ENCODE measurements around the gene ARHGEF4. TPM values are rescaled to one million over a fixed set of nuclear protein-coding genes. Genes with fewer than 3 reads are reported as not detected.
A peak's percentile ranks its signal among the peaks of the same experiment; 100 is the strongest.

Gene ARHGEF4
- total RNA-seq, 1 donor from 2014 or later: 0.10 TPM

GRCh38 chr2:130852521-130853115 lies 15.9 kb downstream of the ARHGEF4 start:
- no peak for DNase-seq (ENCODE audit: low spot score)
- no peaks in the 10 kb centered on the region for H3K36me3 Mint-ChIP-seq (ENCODE audit: low read depth)
- H3K4me1 Mint-ChIP-seq (ENCODE audit: low read depth): no peaks in the 10 kb centered on the region
- H3K27me3 Mint-ChIP-seq (ENCODE audit: insufficient read depth): peaks cover 3% of the 10 kb centered on the region
- H3K27ac Mint-ChIP-seq: no peak overlapping the region
- H3K4me3 Mint-ChIP-seq: no peak overlapping the region
- H3K9me3 Mint-ChIP-seq: no peaks in the 10 kb centered on the region
- intact Hi-C loops (cut with micrococcal nuclease): no loop called here

- Mint-ChIP-seq H3K27me3 (ENCODE audit: insufficient read depth) (peaks cover 3% of the 10 kb centered on the region), H3K9me3 (no peaks in the 10 kb centered on the region), H3K27ac (no peak overlapping the region), H3K4me1 (ENCODE audit: low read depth) (no peaks in the 10 kb centered on the region), H3K4me3 (no peak overlapping the region), H3K36me3 (ENCODE audit: low read depth) (no peaks in the 10 kb centered on the region)
- DNase-seq (ENCODE audit: low spot score): no peak
- intact Hi-C loops (cut with micrococcal nuclease): no loop called here
Measured at GRCh38 chr2:130853391-130853790, 16.7 kb downstream of the ARHGEF4 start.

- no peak for DNase-seq (ENCODE audit: low spot score)
- intact Hi-C loops (cut with micrococcal nuclease): no loop called here
- Mint-ChIP-seq H3K4me1 (ENCODE audit: low read depth) (no peaks in the 10 kb centered on the region), H3K27me3 (ENCODE audit: insufficient read depth) (peaks cover 3% of the 10 kb centered on the region), H3K27ac (no peak overlapping the region), H3K36me3 (ENCODE audit: low read depth) (no peaks in the 10 kb centered on the region), H3K4me3 (no peak overlapping the region), H3K9me3 (no peaks in the 10 kb centered on the region)
Measured at GRCh38 chr2:130854301-130854700, 17.6 kb downstream of the ARHGEF4 start.

GRCh38 chr2:130864830-130865800 lies 28.4 kb downstream of the ARHGEF4 start:
- no peak overlapping the region for H3K27ac Mint-ChIP-seq
- no peaks in the 10 kb centered on the region for H3K36me3 Mint-ChIP-seq (ENCODE audit: low read depth)
- intact Hi-C loops (cut with micrococcal nuclease): no loop called here
- peaks cover 2% of the 10 kb centered on the region for H3K27me3 Mint-ChIP-seq (ENCODE audit: insufficient read depth)
- no peaks in the 10 kb centered on the region for H3K4me1 Mint-ChIP-seq (ENCODE audit: low read depth)
- H3K9me3 Mint-ChIP-seq: no peaks in the 10 kb centered on the region
- no peak overlapping the region for H3K4me3 Mint-ChIP-seq
- DNase-seq (ENCODE audit: low spot score): no peak

GRCh38 chr2:130869441-130870160 lies 32.9 kb downstream of the ARHGEF4 start:
- Mint-ChIP-seq H3K4me1 (ENCODE audit: low read depth) (no peaks in the 10 kb centered on the region), H3K9me3 (no peaks in the 10 kb centered on the region), H3K4me3 (no peak overlapping the region), H3K27ac (no peak overlapping the region), H3K36me3 (ENCODE audit: low read depth) (no peaks in the 10 kb centered on the region), H3K27me3 (ENCODE audit: insufficient read depth) (peaks cover 5% of the 10 kb centered on the region)
- intact Hi-C loops (cut with micrococcal nuclease): no loop called here
- DNase-seq (ENCODE audit: low spot score): no peak

GRCh38 chr2:130870161-130870485 lies 33.4 kb downstream of the ARHGEF4 start:
- H3K27me3 Mint-ChIP-seq (ENCODE audit: insufficient read depth): peaks cover 7% of the 10 kb centered on the region
- intact Hi-C loops (cut with micrococcal nuclease): no loop called here
- no peak overlapping the region for H3K27ac Mint-ChIP-seq
- no peaks in the 10 kb centered on the region for H3K9me3 Mint-ChIP-seq
- no peaks in the 10 kb centered on the region for H3K36me3 Mint-ChIP-seq (ENCODE audit: low read depth)
- no peak for DNase-seq (ENCODE audit: low spot score)
- H3K4me1 Mint-ChIP-seq (ENCODE audit: low read depth): no peaks in the 10 kb centered on the region
- H3K4me3 Mint-ChIP-seq: no peak overlapping the region

- DNase-seq (ENCODE audit: low spot score): no peak
- intact Hi-C loops (cut with micrococcal nuclease): no loop called here
- H3K27ac Mint-ChIP-seq: peak overlapping the region; percentile 11
- peaks cover 9% of the 10 kb centered on the region for H3K27me3 Mint-ChIP-seq (ENCODE audit: insufficient read depth)
- no peaks in the 10 kb centered on the region for H3K36me3 Mint-ChIP-seq (ENCODE audit: low read depth)
- no peak overlapping the region for H3K4me3 Mint-ChIP-seq
- H3K9me3 Mint-ChIP-seq: no peaks in the 10 kb centered on the region
- no peaks in the 10 kb centered on the region for H3K4me1 Mint-ChIP-seq (ENCODE audit: low read depth)
Measured at GRCh38 chr2:130870779-130871178, 34.1 kb downstream of the ARHGEF4 start.

GRCh38 chr2:130871843-130872740 lies 35.4 kb downstream of the ARHGEF4 start:
- Mint-ChIP-seq H3K27me3 (ENCODE audit: insufficient read depth) (peaks cover 9% of the 10 kb centered on the region), H3K9me3 (no peaks in the 10 kb centered on the region), H3K27ac (no peak overlapping the region), H3K4me1 (ENCODE audit: low read depth) (no peaks in the 10 kb centered on the region), H3K36me3 (ENCODE audit: low read depth) (no peaks in the 10 kb centered on the region), H3K4me3 (no peak overlapping the region)
- no peak for DNase-seq (ENCODE audit: low spot score)
- intact Hi-C loops (cut with micrococcal nuclease): no loop called here

GRCh38 chr2:130872741-130873125 lies 36.0 kb downstream of the ARHGEF4 start:
- H3K4me3 Mint-ChIP-seq: no peak overlapping the region
- peaks cover 9% of the 10 kb centered on the region for H3K27me3 Mint-ChIP-seq (ENCODE audit: insufficient read depth)
- no peaks in the 10 kb centered on the region for H3K4me1 Mint-ChIP-seq (ENCODE audit: low read depth)
- intact Hi-C loops (cut with micrococcal nuclease): loop anchor here (1.0 kb wide), 3 partner anchors 48 to 75 kb away; no protein-coding TSS in a partner anchor
- no peak for DNase-seq (ENCODE audit: low spot score)
- no peaks in the 10 kb centered on the region for H3K36me3 Mint-ChIP-seq (ENCODE audit: low read depth)
- H3K27ac Mint-ChIP-seq: no peak overlapping the region
- H3K9me3 Mint-ChIP-seq: no peaks in the 10 kb centered on the region

GRCh38 chr2:130873700-130874346 lies 37.1 kb downstream of the ARHGEF4 start:
- intact Hi-C loops (cut with micrococcal nuclease): loop anchor here (1.0 kb wide), 3 partner anchors 46 to 77 kb away; no protein-coding TSS in a partner anchor
- H3K4me1 Mint-ChIP-seq (ENCODE audit: low read depth): no peaks in the 10 kb centered on the region
- H3K4me3 Mint-ChIP-seq: no peak overlapping the region
- H3K9me3 Mint-ChIP-seq: no peaks in the 10 kb centered on the region
- peaks cover 9% of the 10 kb centered on the region for H3K27me3 Mint-ChIP-seq (ENCODE audit: insufficient read depth)
- no peaks in the 10 kb centered on the region for H3K36me3 Mint-ChIP-seq (ENCODE audit: low read depth)
- peak; percentile 58 for DNase-seq (ENCODE audit: low spot score)
- H3K27ac Mint-ChIP-seq: no peak overlapping the region

GRCh38 chr2:130874512-130874911 lies 37.8 kb downstream of the ARHGEF4 start:
- intact Hi-C loops (cut with micrococcal nuclease): no loop called here

GRCh38 chr2:130875935-130876334 lies 39.2 kb downstream of the ARHGEF4 start:
- intact Hi-C loops (cut with micrococcal nuclease): no loop called here
- no peak overlapping the region for H3K4me3 Mint-ChIP-seq
- no peaks in the 10 kb centered on the region for H3K4me1 Mint-ChIP-seq (ENCODE audit: low read depth)
- no peak for DNase-seq (ENCODE audit: low spot score)
- H3K9me3 Mint-ChIP-seq: no peaks in the 10 kb centered on the region
- peaks cover 6% of the 10 kb centered on the region for H3K27me3 Mint-ChIP-seq (ENCODE audit: insufficient read depth)
- H3K27ac Mint-ChIP-seq: no peak overlapping the region
- H3K36me3 Mint-ChIP-seq (ENCODE audit: low read depth): no peaks in the 10 kb centered on the region

More at GRCh38 chr2:130874512-130874911, 37.8 kb downstream of the ARHGEF4 start:
- H3K4me3 Mint-ChIP-seq: no peak overlapping the region
- no peaks in the 10 kb centered on the region for H3K36me3 Mint-ChIP-seq (ENCODE audit: low read depth)
- peaks cover 9% of the 10 kb centered on the region for H3K27me3 Mint-ChIP-seq (ENCODE audit: insufficient read depth)
- H3K9me3 Mint-ChIP-seq: no peaks in the 10 kb centered on the region
- no peak for DNase-seq (ENCODE audit: low spot score)
- H3K27ac Mint-ChIP-seq: no peak overlapping the region
- no peaks in the 10 kb centered on the region for H3K4me1 Mint-ChIP-seq (ENCODE audit: low read depth)
